Posterior cingulate gyrus (tissue), 11 donors: Measurements from ENCODE around the gene RAB7B.
A peak's percentile ranks its signal among the peaks of the same experiment; 100 is the strongest.

Experiments used
- DNase-seq, 10 donors: peaks; one replicate each; pipeline versions ENCODE4 v3.0.0 to v3.0.0-alpha.2; 2020 to 2021; ENCODE audit warnings: mixed read lengths in 3 of 10
- intact Hi-C: fragments of 100-400 bp; cut with DNase I; formaldehyde crosslinking; loops from one replicate; pipeline ENCODE4 v1.15.1; 2023

The RAB7B gene

GRCh38 chr1:205977402-205978014 is 25.7 kb downstream of the RAB7B start:
- DNase-seq: peak; percentile 59 to 97 (median 86)
- intact Hi-C loops: loop anchor here (1.0 to 5.0 kb wide), 3 partner anchors 58 to 320 kb away; no protein-coding TSS in a partner anchor

GRCh38 chr1:205976708-205977401 is 26.3 kb downstream of the RAB7B start:
- peak in 4 of 10 donors; percentile 27 to 88 (median 46) for DNase-seq
- intact Hi-C loops: loop anchor here (1.0 to 5.0 kb wide), 3 partner anchors 58 to 320 kb away; no protein-coding TSS in a partner anchor

GRCh38 chr1:205976036-205976435 is 27.2 kb downstream of the RAB7B start:
- no peak for DNase-seq
- intact Hi-C loops: loop anchor here (5.0 kb wide), 1 partner anchor 319 kb away; no protein-coding TSS in a partner anchor

DNA sequence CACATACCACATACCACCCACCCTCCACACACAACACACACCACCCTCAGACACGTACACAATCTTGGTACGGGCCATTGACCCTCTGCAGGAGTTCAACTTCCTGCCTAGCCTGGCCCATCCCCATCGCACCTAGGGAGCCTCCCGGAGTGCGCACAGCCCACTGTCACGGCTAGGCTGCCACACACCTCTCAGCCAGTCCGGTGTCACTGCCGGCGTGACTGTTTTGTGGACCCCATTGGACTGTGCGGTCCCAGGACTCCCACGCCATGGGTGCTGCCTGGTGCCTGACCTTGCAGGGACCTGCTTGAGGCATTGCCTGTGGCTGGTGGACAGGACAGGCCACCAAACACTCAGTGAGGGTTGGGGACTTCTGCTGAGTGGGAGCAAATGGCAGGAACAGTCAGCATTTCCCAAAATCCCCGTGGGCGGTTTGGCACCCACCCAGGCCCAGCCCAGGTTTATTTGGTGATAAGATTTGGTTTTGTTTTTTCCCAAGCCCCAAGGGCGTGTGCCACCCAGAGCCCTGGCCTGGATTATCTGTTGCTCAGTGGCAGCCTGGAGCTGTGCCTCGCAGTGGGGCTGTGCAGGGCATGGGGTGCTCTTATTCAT is 27.7 kb downstream of the RAB7B start:
- DNase-seq: no peak
- intact Hi-C loops: loop anchor here (5.0 kb wide), 1 partner anchor 318 kb away; no protein-coding TSS in a partner anchor

GRCh38 chr1:205974712-205975111 is 28.5 kb downstream of the RAB7B start:
- intact Hi-C loops: loop anchor here (5.0 kb wide), 2 partner anchors 42 to 317 kb away; no protein-coding TSS in a partner anchor
- DNase-seq: no peak

GRCh38 chr1:205973377-205974232 is 29.6 kb downstream of the RAB7B start:
- intact Hi-C loops: loop anchor here (5.0 kb wide), 1 partner anchor 41 kb away; no protein-coding TSS in a partner anchor
- peak in 1 of 10 donors; percentile 31 for DNase-seq

DNA sequence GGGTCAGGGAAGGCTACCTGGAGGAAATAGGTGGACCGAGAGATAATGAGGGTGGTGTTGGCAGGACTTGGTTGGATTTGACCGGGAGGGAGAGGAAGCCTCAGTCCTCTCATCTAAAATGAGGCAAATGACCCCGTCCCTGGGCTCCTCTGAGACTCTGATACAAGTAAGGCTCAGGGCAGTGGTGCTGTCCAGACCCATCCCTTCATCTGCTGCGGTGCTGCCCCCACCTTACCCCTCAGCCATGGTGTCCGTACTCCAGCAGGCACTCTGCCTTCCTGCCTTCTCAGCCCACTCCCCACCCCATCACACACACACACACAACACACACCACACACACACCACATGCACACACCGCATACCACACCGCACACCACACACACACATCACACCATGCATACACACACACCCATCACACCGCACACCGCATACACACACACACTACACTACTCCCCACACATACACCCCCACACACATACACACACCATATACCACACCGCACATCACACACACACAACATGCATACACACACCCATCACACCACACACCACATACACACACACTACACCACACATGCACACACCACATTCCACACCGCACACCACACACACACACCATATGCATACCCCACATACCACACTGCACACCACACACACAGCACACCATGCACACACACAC is 30.6 kb downstream of the RAB7B start:
- peak in 1 of 10 donors; percentile 53 for DNase-seq

DNA sequence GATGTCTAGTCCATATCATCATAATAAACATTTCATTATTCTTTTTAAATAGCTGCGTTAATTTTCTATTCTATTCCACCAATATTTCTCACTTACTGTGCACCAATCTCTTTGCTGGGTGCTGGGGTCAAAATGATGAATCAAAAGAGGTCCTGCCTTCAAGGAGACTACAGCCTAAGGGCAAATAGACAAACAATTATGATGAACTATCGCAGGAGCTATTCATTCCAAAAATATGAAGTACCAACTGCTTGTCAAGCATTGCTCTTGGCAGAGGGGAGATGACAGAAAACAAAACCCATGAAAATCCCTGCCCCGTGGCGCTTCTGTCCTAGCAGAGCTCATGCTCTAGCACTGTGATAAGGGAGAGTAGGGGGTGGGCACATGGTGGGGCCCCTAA is 31.1 kb downstream of the RAB7B start:
- intact Hi-C loops: loop anchor here (5.0 kb wide), 1 partner anchor 40 kb away; no protein-coding TSS in a partner anchor
- DNase-seq: no peak

More for the DNA sequence above, 30.6 kb downstream of the RAB7B start:
- intact Hi-C loops: loop anchor here (5.0 kb wide), 1 partner anchor 40 kb away; no protein-coding TSS in a partner anchor

- peak in 1 of 10 donors; percentile 14 for DNase-seq
- intact Hi-C loops: loop anchor here (5.0 kb wide), 1 partner anchor 39 kb away; no protein-coding TSS in a partner anchor
These were observed 32.1 kb downstream of the RAB7B start for GRCh38 chr1:205971082-205971481.

- intact Hi-C loops: loop anchor here (5.0 kb wide), 1 partner anchor 38 kb away; no protein-coding TSS in a partner anchor
These were observed 32.7 kb downstream of the RAB7B start for GRCh38 chr1:205970486-205970885.

GRCh38 chr1:205969229-205969628 is 34.0 kb downstream of the RAB7B start:
- peak in 1 of 10 donors; percentile 48 for DNase-seq
- intact Hi-C loops: no loop called here

More at GRCh38 chr1:205970486-205970885, 32.7 kb downstream of the RAB7B start:
- peak in 1 of 10 donors; percentile 1 for DNase-seq

DNA sequence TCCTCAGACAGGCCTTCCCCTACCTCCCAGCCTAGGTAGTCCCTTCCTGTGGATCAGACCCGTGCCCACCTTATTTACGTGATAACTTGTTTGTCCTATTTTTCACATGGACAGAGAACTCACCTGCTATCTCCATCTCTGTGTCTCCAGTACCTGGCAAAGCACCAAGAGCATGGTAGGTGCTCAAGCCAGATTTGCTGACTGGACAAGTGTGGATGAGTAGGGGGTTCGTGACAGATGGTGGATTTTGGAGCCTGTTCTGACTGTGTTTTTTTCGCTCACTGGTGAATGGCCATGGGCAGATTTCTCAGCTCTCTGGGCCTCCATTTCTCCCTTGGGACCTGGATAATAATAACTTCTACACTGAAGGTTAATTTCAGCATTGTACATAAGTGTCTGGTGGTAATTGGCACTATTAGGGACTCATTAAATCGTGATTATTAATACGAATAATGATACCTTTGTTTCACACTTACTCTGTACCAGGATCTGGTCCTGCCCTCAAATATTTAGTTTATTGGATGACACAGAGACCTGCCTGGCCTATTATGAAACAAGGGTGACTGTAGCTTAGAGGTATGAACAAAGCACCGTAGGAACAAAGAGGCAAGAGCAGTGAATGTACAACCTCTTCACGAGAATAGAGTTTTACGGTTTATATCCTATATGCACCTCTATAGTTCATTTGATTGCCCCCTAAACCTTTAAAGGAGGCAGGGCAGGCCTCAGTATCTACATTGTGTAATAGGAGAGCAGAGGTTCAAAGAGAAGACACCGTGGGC is 35.5 kb downstream of the RAB7B start:
- intact Hi-C loops: no loop called here
- DNase-seq: peak in 1 of 10 donors; percentile 17

DNA sequence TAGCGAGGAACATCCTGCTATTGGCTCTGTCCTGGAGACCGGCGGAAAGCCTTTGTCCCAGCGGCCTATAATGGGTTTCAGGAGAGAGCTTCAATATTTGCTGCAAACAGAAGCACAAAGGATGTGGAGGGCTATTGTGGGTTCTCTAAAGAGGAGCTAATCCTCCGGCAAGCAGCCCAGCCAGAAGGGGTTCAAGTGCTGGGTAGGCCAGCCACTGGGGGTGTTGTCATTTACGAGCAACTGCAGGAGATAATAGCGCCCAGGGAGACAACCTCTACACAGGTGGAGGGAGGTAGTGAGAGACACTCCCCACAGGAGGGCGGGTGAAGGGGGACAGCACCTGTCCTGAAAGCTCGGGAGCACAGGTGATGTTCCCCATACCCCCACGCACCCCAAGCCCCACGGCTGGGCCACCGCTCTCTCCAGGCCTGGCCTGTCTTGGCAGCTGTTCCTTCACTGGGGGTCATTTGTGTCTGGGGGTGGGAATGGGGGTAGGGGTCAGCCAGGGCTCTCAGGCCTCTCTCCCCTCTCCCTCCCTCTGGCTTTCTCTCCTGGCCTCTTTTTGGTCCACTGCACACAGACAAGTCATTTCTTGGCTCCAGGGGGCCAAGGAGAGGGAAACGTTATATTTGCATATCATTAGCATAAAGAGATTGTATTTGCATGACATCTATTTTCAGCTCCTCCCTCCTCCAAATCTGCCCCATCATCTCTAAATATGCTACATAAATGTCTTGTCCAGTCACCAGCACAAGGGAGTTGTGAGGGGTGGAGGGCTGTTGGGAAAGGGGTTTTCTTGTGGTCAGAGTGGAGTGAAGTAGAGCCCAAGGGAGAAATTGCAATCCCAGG is 37.9 kb downstream of the RAB7B start:
- DNase-seq: peak in 1 of 10 donors; percentile 71
- intact Hi-C loops: no loop called here

DNA sequence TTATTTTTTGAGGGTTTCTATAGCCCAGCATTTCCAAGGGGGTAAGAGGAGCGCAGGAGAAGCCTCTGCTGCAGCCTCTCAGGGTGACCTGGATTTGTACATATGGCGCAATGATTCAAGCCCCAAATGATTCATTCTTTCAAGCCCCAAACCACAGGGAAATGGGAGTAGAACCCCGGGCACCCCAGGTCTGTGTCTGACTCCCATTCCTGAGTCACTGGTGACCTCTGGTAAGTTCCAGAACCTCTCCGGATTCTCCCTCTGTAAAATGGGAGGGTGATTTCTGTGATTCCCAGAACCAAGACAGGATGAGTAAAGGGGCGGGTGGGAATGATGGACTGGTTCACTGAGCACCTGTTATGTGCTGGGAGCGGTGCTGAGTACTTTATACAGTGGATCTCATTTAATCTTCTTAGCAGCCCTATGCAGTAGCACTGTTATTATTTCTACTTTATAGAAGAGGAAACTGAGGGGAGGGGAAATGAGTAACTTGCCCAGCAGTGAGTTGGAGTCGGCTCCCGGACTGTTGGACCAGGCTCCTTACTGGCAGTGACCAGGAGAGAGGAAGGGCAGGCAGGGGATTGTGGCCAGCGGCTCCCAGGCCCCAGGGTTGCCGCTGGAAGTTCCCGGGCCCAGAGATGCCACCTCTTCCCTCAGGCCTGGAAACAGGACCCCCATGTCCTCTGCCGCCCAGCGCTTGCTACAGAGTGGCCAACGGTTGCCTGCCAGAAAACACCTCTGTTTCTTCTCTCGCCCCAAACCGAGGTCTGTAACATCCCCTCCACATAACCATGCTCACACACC is 39.6 kb downstream of the RAB7B start:
- DNase-seq: peak in 1 of 10 donors; percentile 62
- intact Hi-C loops: no loop called here

DNA sequence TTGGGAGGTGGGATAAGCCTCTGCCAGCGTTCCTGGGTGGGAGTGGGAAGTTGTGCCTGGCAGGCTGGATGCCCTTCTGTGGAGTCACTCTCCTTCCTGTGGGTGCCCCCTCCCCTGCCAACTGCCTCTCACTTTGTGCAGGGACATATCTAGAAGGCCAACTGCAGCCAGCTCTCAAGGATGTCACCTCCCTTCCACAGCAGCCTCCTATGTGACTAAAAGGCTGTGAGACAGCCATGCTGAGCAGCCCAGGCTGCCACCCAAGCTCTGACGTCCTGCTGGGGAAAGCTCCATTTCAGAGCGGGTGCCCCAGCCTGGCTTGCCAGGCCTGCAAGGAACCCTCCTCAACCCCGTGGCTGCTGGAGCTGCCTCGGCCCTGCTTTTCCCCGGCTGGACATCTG is 40.4 kb downstream of the RAB7B start:
- peak in 1 of 10 donors; percentile 60 for DNase-seq
- intact Hi-C loops: no loop called here

- no peak for DNase-seq
- intact Hi-C loops: no loop called here
These were observed 41.0 kb downstream of the RAB7B start for GRCh38 chr1:205961991-205962820.
